ENCODE measurements around the gene LEF1. TPM values are rescaled to one million over a fixed set of nuclear protein-coding genes. Genes with fewer than 3 reads are reported as not detected.

LEF1 gene
- total RNA-seq, 1 donor from 2014 or later = 19.4 TPM

GRCh38 chr4:108080747-108081146 lies 88.0 kb downstream of the LEF1 start:
- H3F3A ChIP-seq (ENCODE audit: low read depth) = no peaks in the 10 kb centered on the region
- H3K9me3 ChIP-seq (ENCODE audit: low read depth) = no peaks in the 10 kb centered on the region
- no peaks in the 10 kb centered on the region for H3K27me3 ChIP-seq
- no peaks in the 10 kb centered on the region for H4K20me1 ChIP-seq (ENCODE audit: low read depth)
- no peaks in the 10 kb centered on the region for H3K4me1 ChIP-seq
- no peak overlapping the region for H3K4me2 ChIP-seq
- Mint-ChIP-seq H3K27me3 (ENCODE audit: insufficient read depth, low read depth) (no peaks in the 10 kb centered on the region), H3K27ac (no peak overlapping the region), H3K4me3 (no peak overlapping the region), H3K9me3 (no peaks in the 10 kb centered on the region), H3K36me3 (peaks cover 45% of the 10 kb centered on the region), H3K4me1 (no peaks in the 10 kb centered on the region)
- no peak overlapping the region for H2AFZ ChIP-seq (replicated peaks)
- no peak overlapping the region for H3K27ac ChIP-seq
- no peaks in the 10 kb centered on the region for H3K79me2 ChIP-seq (ENCODE audit: low read depth)
- TF ChIP-seq CTCF (IDR thresholded peaks at IDR 0.05) = no peak
- TF ChIP-seq EZH2phosphoT487 (IDR thresholded peaks at IDR 0.05) = no peak
- no peak for TF ChIP-seq EZH2 (IDR thresholded peaks at IDR 0.05)
- H3K36me3 ChIP-seq = no peaks in the 10 kb centered on the region
- no peak for DNase-seq (ENCODE audit: low spot score)
- no peak overlapping the region for H3K9ac ChIP-seq
- H3K4me3 ChIP-seq = no peak overlapping the region

- H3K27me3 Mint-ChIP-seq (ENCODE audit: insufficient read depth, low read depth) = no peaks in the 10 kb centered on the region
- TF ChIP-seq EZH2phosphoT487 (IDR thresholded peaks at IDR 0.05) (no peak), EZH2 (IDR thresholded peaks at IDR 0.05) (no peak), CTCF (IDR thresholded peaks at IDR 0.05) (no peak)
- H3F3A ChIP-seq (ENCODE audit: low read depth) = no peaks in the 10 kb centered on the region
- no peak overlapping the region for H3K9ac ChIP-seq
- no peaks in the 10 kb centered on the region for H3K9me3 ChIP-seq (ENCODE audit: low read depth)
- H4K20me1 ChIP-seq (ENCODE audit: low read depth) = no peaks in the 10 kb centered on the region
- peaks cover 50% of the 10 kb centered on the region for H3K36me3 Mint-ChIP-seq
- H2AFZ ChIP-seq (replicated peaks) = no peak overlapping the region
- no peak overlapping the region for H3K4me3 ChIP-seq
- H3K4me1 Mint-ChIP-seq = peaks cover 2% of the 10 kb centered on the region
- no peaks in the 10 kb centered on the region for H3K79me2 ChIP-seq (ENCODE audit: low read depth)
- no peak overlapping the region for H3K4me2 ChIP-seq
- no peak overlapping the region for H3K4me3 Mint-ChIP-seq
- no peak overlapping the region for H3K27ac ChIP-seq
- H3K9me3 Mint-ChIP-seq = no peaks in the 10 kb centered on the region
- no peaks in the 10 kb centered on the region for H3K27me3 ChIP-seq
- H3K27ac Mint-ChIP-seq = no peak overlapping the region
- no peak for DNase-seq (ENCODE audit: low spot score)
- no peaks in the 10 kb centered on the region for H3K4me1 ChIP-seq
- no peaks in the 10 kb centered on the region for H3K36me3 ChIP-seq
These were observed 90.6 kb downstream of the LEF1 start for GRCh38 chr4:108078024-108078733.

- H3K79me2 ChIP-seq (ENCODE audit: low read depth) = no peaks in the 10 kb centered on the region
- no peak overlapping the region for H3K4me3 Mint-ChIP-seq
- no peaks in the 10 kb centered on the region for H3F3A ChIP-seq (ENCODE audit: low read depth)
- H3K4me2 ChIP-seq = no peak overlapping the region
- no peaks in the 10 kb centered on the region for H3K9me3 ChIP-seq (ENCODE audit: low read depth)
- H3K27ac Mint-ChIP-seq = peak overlapping the region; percentile 61
- H3K36me3 Mint-ChIP-seq = peaks cover 35% of the 10 kb centered on the region
- no peaks in the 10 kb centered on the region for H3K27me3 Mint-ChIP-seq (ENCODE audit: insufficient read depth, low read depth)
- H3K27me3 ChIP-seq = no peaks in the 10 kb centered on the region
- peak overlapping the region; percentile 6 for H2AFZ ChIP-seq (replicated peaks)
- peaks cover 7% of the 10 kb centered on the region for H3K4me1 ChIP-seq
- no peaks in the 10 kb centered on the region for H3K9me3 Mint-ChIP-seq
- DNase-seq (ENCODE audit: low spot score) = no peak
- no peak overlapping the region for H3K9ac ChIP-seq
- no peaks in the 10 kb centered on the region for H4K20me1 ChIP-seq (ENCODE audit: low read depth)
- H3K27ac ChIP-seq = no peak overlapping the region
- TF ChIP-seq EZH2 (IDR thresholded peaks at IDR 0.05) (no peak), CTCF (IDR thresholded peaks at IDR 0.05) (no peak), EZH2phosphoT487 (IDR thresholded peaks at IDR 0.05) (no peak)
- H3K36me3 ChIP-seq = no peaks in the 10 kb centered on the region
- H3K4me3 ChIP-seq = no peak overlapping the region
- H3K4me1 Mint-ChIP-seq = peaks cover 11% of the 10 kb centered on the region
These were observed 96.4 kb downstream of the LEF1 start for GRCh38 chr4:108072300-108072699.

Measured in neural progenitor cell (in vitro differentiated cells).